ENCODE results near the gene GABRR3.
A peak's percentile ranks its signal among the peaks of the same experiment; 100 is the strongest.

GABRR3 gene

GRCh38 chr3:97981886-97982285 is 53.2 kb downstream of the GABRR3 start:
- peaks cover 7% of the 10 kb centered on the region for H3K27me3 Mint-ChIP-seq (ENCODE audit: low read depth, poor library complexity)
- no peaks in the 10 kb centered on the region for H3K36me3 Mint-ChIP-seq (ENCODE audit: low read depth)
- no peaks in the 10 kb centered on the region for H3K4me1 Mint-ChIP-seq
- TF ChIP-seq, protein P1, sequence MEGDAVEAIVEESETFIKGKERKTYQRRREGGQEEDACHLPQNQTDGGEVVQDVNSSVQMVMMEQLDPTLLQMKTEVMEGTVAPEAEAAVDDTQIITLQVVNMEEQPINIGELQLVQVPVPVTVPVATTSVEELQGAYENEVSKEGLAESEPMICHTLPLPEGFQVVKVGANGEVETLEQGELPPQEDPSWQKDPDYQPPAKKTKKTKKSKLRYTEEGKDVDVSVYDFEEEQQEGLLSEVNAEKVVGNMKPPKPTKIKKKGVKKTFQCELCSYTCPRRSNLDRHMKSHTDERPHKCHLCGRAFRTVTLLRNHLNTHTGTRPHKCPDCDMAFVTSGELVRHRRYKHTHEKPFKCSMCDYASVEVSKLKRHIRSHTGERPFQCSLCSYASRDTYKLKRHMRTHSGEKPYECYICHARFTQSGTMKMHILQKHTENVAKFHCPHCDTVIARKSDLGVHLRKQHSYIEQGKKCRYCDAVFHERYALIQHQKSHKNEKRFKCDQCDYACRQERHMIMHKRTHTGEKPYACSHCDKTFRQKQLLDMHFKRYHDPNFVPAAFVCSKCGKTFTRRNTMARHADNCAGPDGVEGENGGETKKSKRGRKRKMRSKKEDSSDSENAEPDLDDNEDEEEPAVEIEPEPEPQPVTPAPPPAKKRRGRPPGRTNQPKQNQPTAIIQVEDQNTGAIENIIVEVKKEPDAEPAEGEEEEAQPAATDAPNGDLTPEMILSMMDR (IDR thresholded peaks at IDR 0.05) = no peak
- no peak overlapping the region for H3K4me3 Mint-ChIP-seq
- H3K9me3 Mint-ChIP-seq = no peaks in the 10 kb centered on the region
- no peak overlapping the region for H3K27ac Mint-ChIP-seq
- DNase-seq = no peak

DNA sequence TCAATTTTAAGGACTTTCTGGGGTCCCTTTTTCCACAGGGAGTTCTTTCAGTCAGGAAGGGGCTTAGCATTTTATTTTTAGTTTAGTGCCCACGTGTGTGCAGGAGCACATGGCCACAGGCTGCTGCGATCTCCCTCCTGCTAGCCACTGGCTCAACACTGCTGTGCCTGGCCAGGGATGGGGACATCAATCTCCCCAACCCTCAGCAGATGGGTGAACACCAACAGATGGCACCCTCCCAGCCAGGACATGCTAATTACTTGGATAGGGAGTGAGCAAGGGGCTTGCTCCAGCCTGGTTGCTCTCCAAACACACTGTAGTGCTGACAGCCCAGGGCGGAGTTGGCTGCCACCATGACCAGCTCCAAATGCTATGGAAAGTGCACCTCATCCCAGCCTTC is 55.5 kb downstream of the GABRR3 start:
- no peaks in the 10 kb centered on the region for H3K36me3 Mint-ChIP-seq (ENCODE audit: low read depth)
- no peak for DNase-seq
- TF ChIP-seq, protein P1 (IDR thresholded peaks at IDR 0.05) = no peak

GRCh38 chr3:97975466-97975865 is 59.6 kb downstream of the GABRR3 start:
- Mint-ChIP-seq H3K27ac (no peak overlapping the region), H3K4me3 (no peak overlapping the region), H3K36me3 (ENCODE audit: low read depth) (no peaks in the 10 kb centered on the region), H3K9me3 (no peaks in the 10 kb centered on the region), H3K4me1 (peaks cover 15% of the 10 kb centered on the region), H3K27me3 (ENCODE audit: low read depth, poor library complexity) (peaks cover 15% of the 10 kb centered on the region)
- TF ChIP-seq, protein P1 (IDR thresholded peaks at IDR 0.05) = no peak
- no peak for DNase-seq

More for the DNA sequence above, 55.5 kb downstream of the GABRR3 start:
- Mint-ChIP-seq H3K4me1 (no peaks in the 10 kb centered on the region), H3K9me3 (no peaks in the 10 kb centered on the region), H3K27ac (no peak overlapping the region), H3K4me3 (no peak overlapping the region), H3K27me3 (ENCODE audit: low read depth, poor library complexity) (peaks cover 8% of the 10 kb centered on the region)

DNA sequence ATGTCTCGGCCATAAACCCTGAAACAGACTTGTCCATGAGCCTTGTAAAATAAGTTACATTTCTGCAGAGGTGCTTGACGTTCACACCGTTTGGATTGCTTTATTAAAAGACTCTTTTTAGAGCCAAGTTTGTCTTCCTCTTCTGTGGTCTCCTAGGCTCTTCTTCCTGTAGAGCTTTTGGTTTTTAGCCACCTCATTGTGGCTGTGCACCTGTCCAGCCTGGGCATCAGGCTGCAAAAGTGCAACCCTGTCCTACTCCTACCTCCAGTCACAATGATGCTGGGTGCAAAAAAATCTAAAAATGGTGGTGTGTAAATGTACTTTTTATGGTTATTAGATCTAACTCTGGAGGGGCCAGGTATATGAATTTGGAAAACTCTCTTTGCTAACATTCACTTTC is 60.1 kb downstream of the GABRR3 start:
- Mint-ChIP-seq H3K27me3 (ENCODE audit: low read depth, poor library complexity) (peaks cover 18% of the 10 kb centered on the region), H3K4me3 (no peak overlapping the region), H3K27ac (no peak overlapping the region), H3K9me3 (no peaks in the 10 kb centered on the region), H3K4me1 (peaks cover 20% of the 10 kb centered on the region), H3K36me3 (ENCODE audit: low read depth) (no peaks in the 10 kb centered on the region)
- TF ChIP-seq, protein P1 (IDR thresholded peaks at IDR 0.05) = no peak
- DNase-seq = no peak

DNA sequence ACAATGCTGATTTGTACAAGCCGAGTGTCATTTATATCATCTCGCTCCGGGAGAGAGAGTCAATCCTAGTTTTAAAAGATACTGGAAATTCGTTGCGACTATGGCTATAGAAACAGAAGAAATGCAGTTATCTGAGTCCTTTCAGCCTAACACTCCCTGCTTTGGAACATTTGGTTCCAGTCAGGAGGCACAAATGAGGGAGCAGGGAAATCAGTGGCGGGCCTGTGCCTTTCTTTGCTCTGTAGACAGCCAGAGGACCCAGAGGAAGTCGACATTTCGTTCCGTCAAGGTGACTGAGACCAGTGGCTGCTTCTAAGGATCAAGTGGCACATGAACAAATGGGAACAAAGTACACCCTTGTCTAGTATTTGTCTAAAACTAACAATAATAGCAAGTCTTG is 62.1 kb downstream of the GABRR3 start:
- Mint-ChIP-seq H3K27me3 (ENCODE audit: low read depth, poor library complexity) (peaks cover 22% of the 10 kb centered on the region), H3K36me3 (ENCODE audit: low read depth) (no peaks in the 10 kb centered on the region), H3K4me1 (peaks cover 30% of the 10 kb centered on the region), H3K9me3 (no peaks in the 10 kb centered on the region), H3K4me3 (peak overlapping the region; percentile 70), H3K27ac (no peak overlapping the region)
- no peak for DNase-seq
- TF ChIP-seq, protein P1 (IDR thresholded peaks at IDR 0.05) = no peak

DNA sequence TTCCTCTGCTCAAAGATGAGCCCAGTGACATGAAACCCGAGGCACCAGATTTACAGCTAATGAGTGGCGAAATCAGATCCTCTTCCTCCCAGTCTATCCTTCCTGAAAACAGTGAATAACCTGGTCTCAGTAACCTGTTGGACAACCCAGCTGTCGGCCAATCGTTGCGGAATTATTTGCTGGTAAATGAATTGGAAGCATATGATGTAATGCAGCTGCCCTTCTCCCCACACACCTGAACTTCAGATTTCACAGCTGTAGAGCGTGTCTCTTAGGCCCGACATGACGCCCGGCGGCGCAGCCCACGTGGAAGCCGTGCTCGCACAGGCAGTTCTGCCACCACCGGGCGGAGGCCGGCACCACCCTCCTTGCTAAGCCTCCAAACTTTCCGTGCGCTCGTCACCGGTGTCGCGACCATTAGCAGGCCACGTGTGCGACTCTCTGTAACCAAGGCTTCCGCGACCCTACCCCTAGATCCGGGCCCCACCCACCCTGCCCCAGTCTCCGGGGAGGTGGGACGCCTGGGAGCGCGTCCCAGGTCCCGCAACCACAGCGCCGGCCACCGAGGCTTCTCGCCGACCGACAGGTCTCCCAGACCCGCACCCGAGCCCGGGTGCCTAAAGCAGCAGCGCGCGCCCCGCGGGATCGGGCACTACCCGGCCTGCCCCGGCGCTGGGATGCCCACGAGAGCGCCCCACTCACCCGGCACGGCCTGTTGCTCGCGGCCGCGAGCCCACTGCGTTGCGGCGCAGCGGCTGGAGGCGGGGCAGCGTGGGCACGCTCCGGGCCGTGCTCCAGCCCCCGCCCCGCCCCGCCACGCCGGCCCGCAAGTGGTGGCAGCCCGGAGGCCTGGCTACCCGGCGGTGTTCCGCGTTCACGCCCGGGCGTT is 63.2 kb downstream of the GABRR3 start, which contains the start of gene RIOX2:
Gene RIOX2, minus strand, starts transcription at position 753 of the 889 bp plus-strand sequence. CDS start 4,838 bp downstream, outside the sequence.
- peaks cover 22% of the 10 kb centered on the region for H3K27me3 Mint-ChIP-seq (ENCODE audit: low read depth, poor library complexity)
- H3K4me3 Mint-ChIP-seq = peak within 1 kb of the TSS; percentile 91
- H3K9me3 Mint-ChIP-seq = no peaks in the 10 kb centered on the region
- peaks cover 30% of the 10 kb centered on the region for H3K4me1 Mint-ChIP-seq
- no peak within 1 kb of the TSS for H3K27ac Mint-ChIP-seq
- peaks cover 5% of the 10 kb centered on the region for H3K36me3 Mint-ChIP-seq (ENCODE audit: low read depth)
- TF ChIP-seq, protein P1 (IDR thresholded peaks at IDR 0.05) = no peak
- peak; percentile 74 for DNase-seq

All from nephron progenitor cell (in vitro differentiated cells).